ENCODE data around the gene CACNA1G. TPM values are rescaled to one million over a fixed set of nuclear protein-coding genes. Genes with fewer than 3 reads are reported as not detected.

The CACNA1G gene
- total RNA-seq, 6 experiments from 2014 or later, result not detected

DNA sequence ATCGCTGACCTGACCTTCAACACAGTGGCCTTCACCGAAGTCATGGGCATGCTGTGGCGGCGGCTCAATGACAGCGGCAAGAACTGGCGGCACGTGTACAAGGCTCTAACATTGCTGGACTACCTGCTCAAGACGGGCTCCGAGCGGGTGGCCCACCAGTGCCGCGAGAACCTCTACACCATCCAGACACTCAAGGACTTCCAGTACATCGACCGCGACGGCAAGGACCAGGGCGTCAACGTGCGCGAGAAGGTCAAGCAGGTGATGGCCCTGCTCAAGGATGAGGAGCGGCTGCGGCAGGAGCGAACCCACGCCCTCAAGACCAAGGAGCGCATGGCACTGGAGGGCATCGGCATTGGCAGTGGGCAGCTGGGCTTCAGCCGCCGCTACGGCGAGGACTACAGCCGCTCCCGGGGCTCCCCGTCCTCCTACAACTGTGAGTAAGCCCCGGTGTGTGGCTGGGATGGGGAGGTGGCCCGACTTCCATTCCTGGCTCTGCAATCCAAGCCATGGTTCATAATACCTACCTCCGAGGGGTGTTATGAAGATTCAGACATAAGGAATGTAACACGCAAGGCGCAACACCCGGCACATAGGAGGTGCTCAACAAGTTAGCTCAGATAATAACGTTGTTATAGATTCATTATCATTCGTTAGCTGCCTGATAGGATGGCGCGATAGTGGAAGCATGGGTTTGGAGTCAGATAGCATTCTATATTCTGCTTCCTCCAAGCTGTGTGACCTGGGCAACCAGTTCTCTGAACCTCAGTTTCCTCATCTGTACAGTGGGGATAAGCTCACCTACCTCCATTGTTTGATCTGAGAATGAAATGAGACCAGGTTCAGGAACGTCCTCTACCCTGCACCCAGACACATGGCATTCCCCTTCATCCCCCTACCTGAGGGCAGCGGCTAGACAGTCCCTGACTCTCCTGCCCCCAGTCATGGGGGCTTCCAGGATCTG is 23.6 kb upstream of the CACNA1G start:
- H3K27ac ChIP-seq, result no peak overlapping the region
- TF ChIP-seq POLR2A (IDR thresholded peaks at IDR 0.05), result no peak
- TF ChIP-seq, protein P1, sequence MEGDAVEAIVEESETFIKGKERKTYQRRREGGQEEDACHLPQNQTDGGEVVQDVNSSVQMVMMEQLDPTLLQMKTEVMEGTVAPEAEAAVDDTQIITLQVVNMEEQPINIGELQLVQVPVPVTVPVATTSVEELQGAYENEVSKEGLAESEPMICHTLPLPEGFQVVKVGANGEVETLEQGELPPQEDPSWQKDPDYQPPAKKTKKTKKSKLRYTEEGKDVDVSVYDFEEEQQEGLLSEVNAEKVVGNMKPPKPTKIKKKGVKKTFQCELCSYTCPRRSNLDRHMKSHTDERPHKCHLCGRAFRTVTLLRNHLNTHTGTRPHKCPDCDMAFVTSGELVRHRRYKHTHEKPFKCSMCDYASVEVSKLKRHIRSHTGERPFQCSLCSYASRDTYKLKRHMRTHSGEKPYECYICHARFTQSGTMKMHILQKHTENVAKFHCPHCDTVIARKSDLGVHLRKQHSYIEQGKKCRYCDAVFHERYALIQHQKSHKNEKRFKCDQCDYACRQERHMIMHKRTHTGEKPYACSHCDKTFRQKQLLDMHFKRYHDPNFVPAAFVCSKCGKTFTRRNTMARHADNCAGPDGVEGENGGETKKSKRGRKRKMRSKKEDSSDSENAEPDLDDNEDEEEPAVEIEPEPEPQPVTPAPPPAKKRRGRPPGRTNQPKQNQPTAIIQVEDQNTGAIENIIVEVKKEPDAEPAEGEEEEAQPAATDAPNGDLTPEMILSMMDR (IDR thresholded peaks at IDR 0.05), result no peak
- peaks cover 0 to 6% of the 10 kb centered on the region in 2 donors for H3K27me3 ChIP-seq
- no peaks in the 10 kb centered on the region for H3K9me3 ChIP-seq
- no peak overlapping the region for H3K4me3 ChIP-seq
- DNase-seq, result no peak
- no peak for ATAC-seq
- H3K4me1 ChIP-seq, result peaks cover 0 to 15% (median 0%) of the 10 kb centered on the region in 4 donors
- WGBS (ENCODE audit: insufficient coverage, low coverage, low lambda C conversion rate, missing lambda C conversion rate), result 94% methylated on average over 25 of the region's 45 CpGs
- intact Hi-C loops (cut with DNase I), result no loop called here
- H3K36me3 ChIP-seq, result no peaks in the 10 kb centered on the region

DNA sequence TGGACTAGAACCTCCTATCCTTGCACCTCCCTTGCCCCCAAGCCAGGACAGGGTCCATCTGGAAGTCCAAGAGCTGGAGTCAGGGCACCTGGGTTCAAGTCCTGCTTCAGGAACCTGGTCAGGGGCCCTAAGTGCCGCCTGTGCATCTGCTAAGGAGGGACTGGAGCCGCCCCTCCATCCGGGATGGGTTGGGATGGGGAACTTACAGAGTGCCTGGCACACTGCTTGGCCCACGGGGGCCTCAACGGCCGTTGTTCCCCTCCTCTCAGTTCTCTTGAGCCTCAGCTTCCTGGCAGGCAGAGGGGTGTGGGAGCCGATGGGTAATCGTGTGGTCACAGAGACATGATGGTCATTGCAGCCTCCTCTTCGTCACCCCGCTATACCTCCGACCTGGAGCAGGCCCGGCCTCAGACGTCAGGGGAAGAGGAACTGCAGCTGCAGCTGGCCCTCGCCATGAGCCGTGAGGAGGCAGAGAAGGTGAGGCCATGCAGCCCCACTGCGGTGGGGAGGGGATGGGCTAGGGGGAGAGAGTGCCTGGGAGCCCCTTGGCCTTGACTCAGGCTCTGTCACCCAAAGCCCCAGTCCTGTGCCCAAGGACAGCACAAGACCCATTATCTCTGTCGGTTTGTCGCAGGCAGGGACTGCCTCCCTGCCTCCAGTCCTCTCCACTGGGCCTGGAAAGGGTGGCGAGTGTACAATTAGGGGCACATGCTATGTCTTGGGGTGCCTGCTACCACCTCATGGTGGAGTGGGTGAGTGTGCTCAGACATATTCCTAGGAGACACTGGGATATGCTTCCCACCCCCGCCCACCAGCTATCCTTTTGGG is 22.6 kb upstream of the CACNA1G start:
- no peak overlapping the region for H3K27ac ChIP-seq
- H3K27me3 ChIP-seq, result no peaks in the 10 kb centered on the region
- ATAC-seq (no peak), DNase-seq (no peak)
- no peak overlapping the region for H3K4me3 ChIP-seq
- intact Hi-C loops (cut with DNase I), result no loop called here
- peaks cover 0 to 22% (median 3%) of the 10 kb centered on the region in 4 donors for H3K4me1 ChIP-seq
- no peaks in the 10 kb centered on the region for H3K36me3 ChIP-seq
- TF ChIP-seq POLR2A (IDR thresholded peaks at IDR 0.05), result no peak
- TF ChIP-seq, protein P1 (IDR thresholded peaks at IDR 0.05), result no peak
- WGBS (ENCODE audit: insufficient coverage, low coverage, low lambda C conversion rate, missing lambda C conversion rate), result 84% methylated on average over 5 of the region's 20 CpGs
- H3K9me3 ChIP-seq, result no peaks in the 10 kb centered on the region

DNA sequence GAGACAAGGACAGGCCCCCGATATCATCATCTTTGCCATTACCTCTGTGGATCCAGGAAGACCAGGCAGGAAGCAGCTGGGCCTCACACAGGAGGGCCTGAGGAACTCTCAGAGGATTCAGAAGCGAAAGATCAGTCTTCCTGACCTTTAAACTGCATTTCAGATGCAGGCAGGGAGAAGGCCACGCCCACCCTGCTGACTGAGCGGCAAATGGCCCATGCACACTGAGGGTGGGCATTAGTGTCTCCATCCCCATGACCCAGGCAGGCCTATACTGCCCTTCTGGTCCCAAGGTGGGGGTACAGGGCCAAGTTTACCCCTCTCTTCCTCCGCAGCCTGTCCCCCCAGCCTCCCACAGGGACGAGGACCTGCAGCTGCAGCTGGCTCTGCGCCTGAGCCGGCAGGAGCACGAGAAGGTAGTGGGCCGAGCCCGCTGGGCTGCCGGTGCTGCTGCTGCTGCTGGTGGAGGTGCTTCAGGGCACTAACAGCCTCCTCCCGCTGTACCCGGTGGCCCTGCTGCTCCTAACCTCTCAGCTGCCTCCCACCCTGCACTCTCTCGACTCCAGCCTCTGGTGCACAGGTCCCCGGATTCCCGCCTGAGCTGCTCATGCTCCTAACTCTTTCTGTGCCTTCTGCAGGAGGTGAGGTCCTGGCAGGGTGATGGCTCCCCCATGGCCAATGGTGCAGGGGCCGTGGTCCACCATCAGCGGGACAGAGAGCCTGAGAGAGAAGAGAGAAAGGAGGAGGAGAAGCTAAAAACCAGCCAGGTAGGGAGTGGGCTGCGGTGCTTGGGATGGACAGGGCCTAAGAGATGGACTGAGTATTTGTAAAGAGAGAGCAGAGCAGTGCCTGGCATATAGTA is 21.7 kb upstream of the CACNA1G start:
- DNase-seq, result peak in 2 of 3 donors; percentile 29 to 54
- ATAC-seq, result no peak
- Histone ChIP-seq H3K4me1 (peaks cover 0 to 20% (median 3%) of the 10 kb centered on the region in 4 donors), H3K36me3 (no peaks in the 10 kb centered on the region), H3K27ac (no peak overlapping the region), H3K4me3 (no peak overlapping the region), H3K27me3 (no peaks in the 10 kb centered on the region), H3K9me3 (no peaks in the 10 kb centered on the region)
- intact Hi-C loops (cut with DNase I), result no loop called here
- TF ChIP-seq, protein P1 (IDR thresholded peaks at IDR 0.05), result no peak
- no peak for TF ChIP-seq POLR2A (IDR thresholded peaks at IDR 0.05)
- 79% methylated on average over 5 of the region's 20 CpGs for WGBS (ENCODE audit: insufficient coverage, low coverage, low lambda C conversion rate, missing lambda C conversion rate)

Data from right lobe of liver (tissue), 6 donors.